ENCODE measurements around the gene SLC35G3. TPM values are rescaled to one million over a fixed set of nuclear protein-coding genes. Genes with fewer than 3 reads are reported as not detected.

The SLC35G3 gene
- total RNA-seq, 1 experiment from 2014 or later = not detected

DNA sequence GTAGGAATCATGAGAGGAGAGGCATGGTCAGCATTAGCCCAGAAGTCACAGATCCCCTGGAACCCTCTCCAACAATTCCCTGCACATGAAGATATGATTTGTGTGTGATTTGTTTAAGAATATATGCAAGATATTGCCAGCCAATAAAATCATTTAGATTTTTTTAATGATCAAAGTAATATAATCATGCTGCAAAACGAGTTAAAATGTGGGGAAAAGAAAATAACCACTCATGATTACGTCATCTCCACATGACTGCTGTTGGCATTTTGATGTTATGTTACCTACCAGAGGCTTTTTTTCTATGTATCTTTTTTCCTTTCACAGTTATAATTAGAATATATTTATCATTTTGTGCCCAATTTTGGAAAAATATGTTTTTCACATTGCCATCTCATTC lies 22.4 kb downstream of the SLC35G3 start:
- intact Hi-C loops (cut with micrococcal nuclease; ENCODE audit: unreplicated experiment) = loop anchor here (2.0 to 5.0 kb wide), 2 partner anchors 367 to 575 kb away; no protein-coding TSS in a partner anchor

GRCh38 chr17:35170968-35171771 lies 23.0 kb downstream of the SLC35G3 start:
- Histone ChIP-seq H3K36me3 (ENCODE audit: insufficient read depth, low read length, poor library complexity, severe bottlenecking) (no peaks in the 10 kb centered on the region), H3K27ac (ENCODE audit: low read depth, low read length, poor library complexity, severe bottlenecking) (no peak overlapping the region), H3K9me3 (ENCODE audit: low read depth, low read length, poor library complexity, severe bottlenecking) (no peaks in the 10 kb centered on the region), H3K27me3 (replicated peaks; ENCODE audit: insufficient read depth, low read depth, low read length, poor library complexity) (no peaks in the 10 kb centered on the region), H3K4me3 (ENCODE audit: low read depth, low read length, poor library complexity, severe bottlenecking) (no peak overlapping the region), H3K4me1 (ENCODE audit: insufficient read depth, low read length, poor library complexity, severe bottlenecking) (no peaks in the 10 kb centered on the region)
- intact Hi-C loops (cut with micrococcal nuclease; ENCODE audit: unreplicated experiment) = loop anchor here (2.0 to 5.0 kb wide), 2 partner anchors 368 to 576 kb away; no protein-coding TSS in a partner anchor
- TF ChIP-seq EZH2 (IDR thresholded peaks at IDR 0.05; ENCODE audit: borderline replicate concordance, low read depth, low read length, poor library complexity, severe bottlenecking) (no peak), CTCF (conservative IDR thresholded peaks at IDR 0.05; ENCODE audit: low read depth, low read length) (peak; percentile 36; the same call in 1 of the 2 replicates)
- DNase-seq (ENCODE audit: low spot score) = peak; percentile 37
- no TSS peak for BruUV-seq (replicated peaks)
- ChIA-PET POLR2A (ENCODE audit: low non-redundant PET) (no interaction called here), CTCF (no interaction called here)

More for the DNA sequence above, 22.4 kb downstream of the SLC35G3 start:
- Histone ChIP-seq H3K9me3 (ENCODE audit: low read depth, low read length, poor library complexity, severe bottlenecking) (no peaks in the 10 kb centered on the region), H3K27ac (ENCODE audit: low read depth, low read length, poor library complexity, severe bottlenecking) (no peak overlapping the region), H3K36me3 (ENCODE audit: insufficient read depth, low read length, poor library complexity, severe bottlenecking) (no peaks in the 10 kb centered on the region), H3K4me3 (ENCODE audit: low read depth, low read length, poor library complexity, severe bottlenecking) (no peak overlapping the region), H3K4me1 (ENCODE audit: insufficient read depth, low read length, poor library complexity, severe bottlenecking) (no peaks in the 10 kb centered on the region), H3K27me3 (replicated peaks; ENCODE audit: insufficient read depth, low read depth, low read length, poor library complexity) (no peaks in the 10 kb centered on the region)
- ChIA-PET CTCF (no interaction called here), POLR2A (ENCODE audit: low non-redundant PET) (no interaction called here)
- TF ChIP-seq EZH2 (IDR thresholded peaks at IDR 0.05; ENCODE audit: borderline replicate concordance, low read depth, low read length, poor library complexity, severe bottlenecking) = no peak
- no peak for TF ChIP-seq CTCF (conservative IDR thresholded peaks at IDR 0.05; ENCODE audit: low read depth, low read length)
- BruUV-seq (replicated peaks) = no TSS peak
- no peak for DNase-seq (ENCODE audit: low spot score)

DNA sequence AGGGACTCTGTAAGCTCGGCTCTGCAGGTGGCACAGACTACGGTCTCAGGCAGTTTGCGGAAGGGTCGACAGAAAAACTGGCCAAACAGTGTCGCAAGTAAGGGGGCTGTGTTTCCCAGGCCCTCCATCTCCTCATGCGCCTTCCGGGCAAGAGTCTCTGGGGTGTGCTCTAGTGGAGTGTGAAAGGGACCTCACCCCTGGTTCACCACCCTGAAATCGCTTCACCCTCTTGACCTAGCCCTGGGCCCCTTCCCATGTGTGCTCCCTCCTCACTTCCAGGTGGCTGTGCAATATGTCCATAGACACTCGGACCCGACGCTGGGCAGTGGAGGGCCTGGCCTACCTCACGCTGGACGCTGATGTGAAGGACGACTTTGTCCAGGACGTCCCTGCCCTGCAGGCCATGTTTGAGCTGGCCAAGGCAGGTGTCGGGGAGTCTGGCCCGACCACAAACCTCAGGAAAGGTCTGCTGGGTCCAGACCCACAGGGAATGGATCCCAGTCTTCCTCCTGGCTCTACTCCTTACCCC lies 24.3 kb downstream of the SLC35G3 start:
- CTCF ChIA-PET = no interaction called here

More for the DNA sequence above, 24.3 kb downstream of the SLC35G3 start:
- no peak for DNase-seq (ENCODE audit: low spot score)
- intact Hi-C loops (cut with micrococcal nuclease; ENCODE audit: unreplicated experiment) = loop anchor here (2.0 to 5.0 kb wide), 2 partner anchors 369 to 577 kb away; no protein-coding TSS in a partner anchor
- Histone ChIP-seq H3K36me3 (ENCODE audit: insufficient read depth, low read length, poor library complexity, severe bottlenecking) (no peaks in the 10 kb centered on the region), H3K4me1 (ENCODE audit: insufficient read depth, low read length, poor library complexity, severe bottlenecking) (no peaks in the 10 kb centered on the region), H3K9me3 (ENCODE audit: low read depth, low read length, poor library complexity, severe bottlenecking) (no peaks in the 10 kb centered on the region), H3K27ac (ENCODE audit: low read depth, low read length, poor library complexity, severe bottlenecking) (no peak overlapping the region), H3K27me3 (replicated peaks; ENCODE audit: insufficient read depth, low read depth, low read length, poor library complexity) (no peaks in the 10 kb centered on the region), H3K4me3 (ENCODE audit: low read depth, low read length, poor library complexity, severe bottlenecking) (no peak overlapping the region)
- POLR2A ChIA-PET (ENCODE audit: low non-redundant PET) = no interaction called here
- TF ChIP-seq EZH2 (IDR thresholded peaks at IDR 0.05; ENCODE audit: borderline replicate concordance, low read depth, low read length, poor library complexity, severe bottlenecking) (no peak), CTCF (conservative IDR thresholded peaks at IDR 0.05; ENCODE audit: low read depth, low read length) (no peak)
- BruUV-seq (replicated peaks) = no TSS peak
